Fibroblast of peridontal ligament (primary cell): Measurements from ENCODE around the gene BCL11B.

ENCODE experiments used
- DNase-seq: peaks from one replicate; pipeline ENCODE4 v3.0.0-alpha.2; 2010; ENCODE audit errors: extremely low read depth

Gene BCL11B

GRCh38 chr14:99159341-99160340 is 112.4 kb downstream of the BCL11B start:
- no peak for DNase-seq

- DNase-seq = no peak
Measured at GRCh38 chr14:99158646-99159165, 113.3 kb downstream of the BCL11B start.

- no peak for DNase-seq
Measured at GRCh38 chr14:99158150-99158549, 113.8 kb downstream of the BCL11B start.

GRCh38 chr14:99157676-99158075 is 114.3 kb downstream of the BCL11B start:
- no peak for DNase-seq

GRCh38 chr14:99157246-99157645 is 114.8 kb downstream of the BCL11B start:
- no peak for DNase-seq

- no peak for DNase-seq
Measured at GRCh38 chr14:99156814-99157213, 115.2 kb downstream of the BCL11B start.

- no peak for DNase-seq
Measured at GRCh38 chr14:99156090-99156425, 115.9 kb downstream of the BCL11B start.

GRCh38 chr14:99155173-99156089 is 116.6 kb downstream of the BCL11B start:
- peak; percentile 5 for DNase-seq

- DNase-seq = no peak
Measured at GRCh38 chr14:99150236-99150635, 121.8 kb downstream of the BCL11B start.

- no peak for DNase-seq
Measured at GRCh38 chr14:99148861-99149610, 123.0 kb downstream of the BCL11B start.

- DNase-seq = no peak
Measured at GRCh38 chr14:99148131-99148530, 123.9 kb downstream of the BCL11B start.

GRCh38 chr14:99147366-99147740 is 124.6 kb downstream of the BCL11B start:
- no peak for DNase-seq

- DNase-seq = no peak
Measured at GRCh38 chr14:99146616-99147365, 125.2 kb downstream of the BCL11B start.

- no peak for DNase-seq
Measured at GRCh38 chr14:99145307-99145706, 126.7 kb downstream of the BCL11B start.

- no peak for DNase-seq
Measured at GRCh38 chr14:99143793-99144192, 128.2 kb downstream of the BCL11B start.

- DNase-seq = no peak
Measured at GRCh38 chr14:99143126-99143525, 128.9 kb downstream of the BCL11B start.

- no peak for DNase-seq
Measured at GRCh38 chr14:99141236-99141635, 130.8 kb downstream of the BCL11B start.

GRCh38 chr14:99138999-99139865 is 132.8 kb downstream of the BCL11B start:
- DNase-seq = no peak

GRCh38 chr14:99137913-99138571 is 134.0 kb downstream of the BCL11B start:
- DNase-seq = no peak
